B cell (primary cell): Measurements from ENCODE around the gene CAMTA2.

Source experiments
- CTCF ChIP-seq: fragments of 200-600 bp; IDR thresholded peaks from one replicate; pipeline ENCODE4 v1.8.0; 2022; ENCODE audit warnings: antibody characterized with exemption, mild to moderate bottlenecking
- EZH2 ChIP-seq: IDR thresholded peaks from 2 replicates; pipeline ENCODE4 v1.6.1; 2012; ENCODE audit warnings: borderline replicate concordance, low read depth, mild to moderate bottlenecking, moderate library complexity, low read length; ENCODE audit not compliant: insufficient read depth, poor library complexity, severe bottlenecking

- TF ChIP-seq CTCF (no peak), EZH2 (no peak)
Observed at GRCh38 chr17:5014357-5014756, 26.9 kb upstream of the CAMTA2 start.
